Measurements from ENCODE around the gene WFIKKN1.

Gene WFIKKN1

GRCh38 chr16:672851-673250, 42.1 kb downstream of the WFIKKN1 start:
- TF ChIP-seq TARDBP (IDR thresholded peaks at IDR 0.05) (no peak), PKNOX1 (IDR thresholded peaks at IDR 0.05) (no peak), ARNT (IDR thresholded peaks at IDR 0.05) (no peak)
- no peak for DNase-seq (ENCODE audit: extremely low spot score)
- CTCF ChIA-PET: no interaction called here
- POLR2A ChIA-PET: interaction anchor here (0.6 to 2.1 kb wide), 5 partner anchors 8 to 289 kb away, joined by 3 to 9 read pairs (median 3); partner anchors contain the start of gene STUB1

GRCh38 chr16:673399-673991, 42.7 kb downstream of the WFIKKN1 start:
- CTCF ChIA-PET: no interaction called here
- TF ChIP-seq ELF4 (IDR thresholded peaks at IDR 0.05) (no peak), SUZ12 (IDR thresholded peaks at IDR 0.05) (no peak), HDGF (IDR thresholded peaks at IDR 0.05; ENCODE audit: borderline replicate concordance) (no peak), ZNF384 (IDR thresholded peaks at IDR 0.05) (no peak), LEF1 (IDR thresholded peaks at IDR 0.05; ENCODE audit: borderline replicate concordance) (no peak), FOXM1 (IDR thresholded peaks at IDR 0.05; ENCODE audit: borderline replicate concordance) (no peak), BHLHE40 (IDR thresholded peaks at IDR 0.05; ENCODE audit: borderline replicate concordance) (no peak), PKNOX1 (IDR thresholded peaks at IDR 0.05) (no peak), SP1 (IDR thresholded peaks at IDR 0.05) (no peak), FOXK2 (IDR thresholded peaks at IDR 0.05) (no peak), NFRKB (IDR thresholded peaks at IDR 0.05) (no peak), L3MBTL2 (conservative IDR thresholded peaks at IDR 0.05) (no peak), FOXA1 (IDR thresholded peaks at IDR 0.05) (no peak), TARDBP (IDR thresholded peaks at IDR 0.05) (no peak)
- POLR2A ChIA-PET: interaction anchor here (0.6 to 2.1 kb wide), 5 partner anchors 8 to 289 kb away, joined by 3 to 9 read pairs (median 3); partner anchors contain the start of gene STUB1
- DNase-seq (ENCODE audit: extremely low spot score): no peak

GRCh38 chr16:674214-674881, 43.6 kb downstream of the WFIKKN1 start:
- TF ChIP-seq L3MBTL2 (conservative IDR thresholded peaks at IDR 0.05) (no peak), BHLHE40 (IDR thresholded peaks at IDR 0.05; ENCODE audit: borderline replicate concordance) (no peak), CTBP1 (IDR thresholded peaks at IDR 0.05; ENCODE audit: borderline replicate concordance) (no peak), SP1 (IDR thresholded peaks at IDR 0.05) (no peak), SUZ12 (IDR thresholded peaks at IDR 0.05) (no peak), HDGF (IDR thresholded peaks at IDR 0.05; ENCODE audit: borderline replicate concordance) (no peak), ZNF384 (IDR thresholded peaks at IDR 0.05) (no peak), FOXA1 (IDR thresholded peaks at IDR 0.05) (no peak), LEF1 (IDR thresholded peaks at IDR 0.05; ENCODE audit: borderline replicate concordance) (no peak), TARDBP (IDR thresholded peaks at IDR 0.05) (no peak), FOXK2 (IDR thresholded peaks at IDR 0.05) (no peak), PKNOX1 (IDR thresholded peaks at IDR 0.05) (no peak), FOXM1 (IDR thresholded peaks at IDR 0.05; ENCODE audit: borderline replicate concordance) (no peak), ELF4 (IDR thresholded peaks at IDR 0.05) (no peak)
- CTCF ChIA-PET: no interaction called here

GRCh38 chr16:674968-675883, 44.4 kb downstream of the WFIKKN1 start, which contains the start of gene RHBDL1:
RHBDL1 (plus strand) TSS chr16:675671; CDS start chr16:675791, 120 bp downstream.
- POLR2A ChIA-PET: interaction anchor here (0.6 to 2.2 kb wide), 2 partner anchors 9 to 16 kb away, joined by 3 to 6 read pairs; partner anchors contain the start of gene JMJD8
- DNase-seq (ENCODE audit: extremely low spot score): peak; percentile 40
- CTCF ChIA-PET: interaction anchor here (1.2 kb wide), 1 partner anchor 27 kb away, joined by 4 read pairs; the partner anchor contains the start of gene WDR90
- TF ChIP-seq FOXA1 (IDR thresholded peaks at IDR 0.05) (no peak), L3MBTL2 (conservative IDR thresholded peaks at IDR 0.05) (no peak), SP1 (IDR thresholded peaks at IDR 0.05) (no peak), PKNOX1 (IDR thresholded peaks at IDR 0.05) (no peak), BHLHE40 (IDR thresholded peaks at IDR 0.05; ENCODE audit: borderline replicate concordance) (no peak), FOXM1 (IDR thresholded peaks at IDR 0.05; ENCODE audit: borderline replicate concordance) (no peak), NFRKB (IDR thresholded peaks at IDR 0.05) (no peak), ELF4 (IDR thresholded peaks at IDR 0.05) (no peak), FOXK2 (IDR thresholded peaks at IDR 0.05) (no peak), HDGF (IDR thresholded peaks at IDR 0.05; ENCODE audit: borderline replicate concordance) (no peak), LEF1 (IDR thresholded peaks at IDR 0.05; ENCODE audit: borderline replicate concordance) (no peak)

More at GRCh38 chr16:674214-674881, 43.6 kb downstream of the WFIKKN1 start:
- POLR2A ChIA-PET: interaction anchor here (0.6 to 2.2 kb wide), 2 partner anchors 10 to 15 kb away, joined by 3 to 6 read pairs; partner anchors contain the start of gene JMJD8
- DNase-seq (ENCODE audit: extremely low spot score): no peak
